HG02678 (cell line): ENCODE data around the gene GGACT.

Experiments used
- ATAC-seq: cut with Tn5 transposase; IDR thresholded peaks from one replicate; pipeline ENCODE4 v1.9.1; 2021; ENCODE audit warnings: mild to moderate bottlenecking, moderate library complexity; ENCODE audit not compliant: unreplicated experiment

The GGACT gene

DNA sequence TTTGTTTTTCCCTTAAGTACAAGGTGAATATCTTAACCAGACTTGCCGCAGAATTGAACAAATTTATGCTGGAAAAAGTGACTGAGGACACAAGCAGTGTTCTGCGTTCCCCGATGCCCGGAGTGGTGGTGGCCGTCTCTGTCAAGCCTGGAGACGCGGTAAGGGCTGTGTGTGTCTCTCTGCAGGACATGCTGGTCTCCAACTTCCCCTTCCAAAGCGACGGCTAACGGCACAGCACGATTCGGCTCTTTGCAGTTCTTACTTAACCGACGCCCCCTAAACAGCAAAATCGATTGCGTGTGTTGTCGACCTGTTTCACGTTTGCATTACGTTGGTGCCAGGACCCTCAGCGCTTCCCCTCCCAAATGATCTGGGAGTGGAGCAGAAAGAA, 73.2 kb downstream of the GGACT start:
- no peak for ATAC-seq

- ATAC-seq = peak; percentile 94
These were observed 73.7 kb downstream of the GGACT start for GRCh38 chr13:100514788-100515409.

- no peak for ATAC-seq
These were observed 74.5 kb downstream of the GGACT start for GRCh38 chr13:100513987-100514670.

DNA sequence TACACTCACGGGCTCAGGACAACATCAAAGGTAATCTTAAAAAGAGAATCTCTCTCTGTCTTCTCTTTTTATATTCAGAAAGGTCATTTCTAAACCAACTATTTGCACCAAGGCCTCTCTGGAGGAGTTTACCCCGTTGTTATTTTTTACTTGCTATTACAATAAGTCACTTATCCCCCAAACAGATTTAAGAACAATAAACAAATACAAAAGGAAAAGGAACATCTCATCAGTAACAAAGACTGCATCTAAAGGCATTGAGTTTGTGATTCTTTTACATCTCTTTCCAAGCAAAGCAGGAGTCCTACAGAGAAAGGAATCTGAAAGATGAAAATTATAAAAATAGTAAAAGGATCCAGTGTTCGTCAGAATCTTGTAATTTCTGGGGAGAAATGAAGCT, 75.4 kb downstream of the GGACT start:
- ATAC-seq = no peak

DNA sequence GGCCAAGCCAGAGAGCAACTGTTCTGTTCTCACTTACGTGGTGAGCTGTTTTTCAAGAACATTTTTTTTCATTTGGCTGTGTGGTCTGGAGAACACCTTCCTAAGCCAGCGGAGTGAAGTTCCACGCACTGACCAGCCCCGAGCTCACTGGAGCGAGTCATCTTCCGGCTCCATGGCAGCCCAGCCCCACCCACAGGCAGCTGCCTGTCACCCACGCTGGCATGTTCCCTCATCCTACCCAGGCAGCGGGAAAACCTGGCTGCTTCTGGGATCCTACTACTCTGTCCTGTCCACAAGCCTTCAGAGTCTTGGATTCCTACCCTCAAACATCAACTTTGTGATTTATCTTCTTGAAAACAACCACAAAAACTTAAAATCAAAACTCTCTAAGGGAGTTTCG, 76.2 kb downstream of the GGACT start:
- ATAC-seq = no peak

DNA sequence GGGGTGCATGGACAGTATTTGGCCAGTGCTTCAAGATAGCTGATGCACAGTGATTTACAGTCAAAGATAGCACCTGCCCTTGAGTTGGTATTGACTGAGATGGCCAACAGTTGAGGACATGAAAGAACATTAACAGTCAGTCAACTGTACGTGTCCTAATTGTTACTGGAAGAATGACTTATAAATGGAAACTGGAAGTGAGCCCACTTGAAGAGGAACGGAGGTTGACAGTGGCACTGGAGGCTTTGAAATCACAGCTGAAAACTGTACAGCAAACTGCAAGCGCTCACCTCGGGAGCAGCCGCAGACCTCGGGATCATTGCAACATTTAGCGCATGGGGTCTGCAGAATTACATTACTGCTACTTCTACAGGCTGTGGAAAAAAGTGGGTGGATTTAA, 77.1 kb downstream of the GGACT start:
- no peak for ATAC-seq

DNA sequence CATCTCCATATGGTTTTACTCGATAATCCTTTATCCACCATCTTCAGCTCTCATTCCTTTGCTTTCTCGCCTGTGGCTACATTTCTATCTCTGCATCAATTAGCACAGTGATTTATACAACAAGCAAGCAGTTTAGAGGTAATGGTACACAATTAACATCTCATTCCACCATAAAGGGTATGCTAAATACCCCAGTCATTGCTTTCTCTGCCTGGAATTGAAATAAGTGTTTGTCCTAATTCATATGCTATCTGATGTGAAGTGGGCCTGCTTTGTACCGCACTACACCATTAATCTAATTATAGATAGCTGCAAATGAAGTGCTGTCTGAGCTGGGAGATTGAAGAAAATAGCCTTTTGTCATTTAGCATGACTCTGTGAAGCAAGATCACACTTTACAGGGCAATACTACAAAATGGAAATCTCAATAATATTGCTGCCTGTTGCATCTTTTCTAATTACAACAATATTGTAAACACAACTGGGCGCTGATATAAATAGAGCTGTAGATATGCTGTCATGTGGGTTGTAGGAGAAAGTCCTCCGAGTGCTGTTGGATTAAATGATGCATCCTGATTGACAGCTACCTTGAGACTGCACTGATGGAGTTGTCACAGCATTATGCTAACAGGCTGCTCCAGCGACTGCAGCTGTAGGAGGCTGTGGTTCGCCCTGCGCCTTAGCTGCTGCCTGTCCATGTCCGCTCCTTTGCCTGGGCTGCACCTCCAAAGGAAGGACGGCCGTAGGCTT, 78.2 kb downstream of the GGACT start:
- no peak for ATAC-seq

- ATAC-seq = no peak
These were observed 79.6 kb downstream of the GGACT start for GRCh38 chr13:100508996-100509395.

DNA sequence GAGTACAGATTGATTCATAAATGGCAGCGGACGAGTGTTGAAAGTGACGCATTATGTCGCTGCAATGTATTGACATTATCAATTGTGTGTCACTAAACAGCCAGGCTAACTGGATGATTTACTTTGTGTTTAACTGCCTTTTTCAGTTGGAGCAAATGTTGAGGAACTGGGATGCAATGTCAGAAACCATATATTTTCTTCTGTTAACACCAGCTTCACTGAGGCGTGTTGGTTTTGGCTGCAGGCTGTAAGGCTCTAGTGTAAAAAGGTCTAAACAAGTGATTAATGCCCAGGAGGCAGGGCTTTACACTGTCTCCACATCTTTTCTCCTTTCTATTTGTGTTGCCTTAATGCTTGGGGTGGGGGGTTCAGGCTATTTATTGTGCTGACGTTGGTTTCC, 80.1 kb downstream of the GGACT start:
- ATAC-seq = no peak

DNA sequence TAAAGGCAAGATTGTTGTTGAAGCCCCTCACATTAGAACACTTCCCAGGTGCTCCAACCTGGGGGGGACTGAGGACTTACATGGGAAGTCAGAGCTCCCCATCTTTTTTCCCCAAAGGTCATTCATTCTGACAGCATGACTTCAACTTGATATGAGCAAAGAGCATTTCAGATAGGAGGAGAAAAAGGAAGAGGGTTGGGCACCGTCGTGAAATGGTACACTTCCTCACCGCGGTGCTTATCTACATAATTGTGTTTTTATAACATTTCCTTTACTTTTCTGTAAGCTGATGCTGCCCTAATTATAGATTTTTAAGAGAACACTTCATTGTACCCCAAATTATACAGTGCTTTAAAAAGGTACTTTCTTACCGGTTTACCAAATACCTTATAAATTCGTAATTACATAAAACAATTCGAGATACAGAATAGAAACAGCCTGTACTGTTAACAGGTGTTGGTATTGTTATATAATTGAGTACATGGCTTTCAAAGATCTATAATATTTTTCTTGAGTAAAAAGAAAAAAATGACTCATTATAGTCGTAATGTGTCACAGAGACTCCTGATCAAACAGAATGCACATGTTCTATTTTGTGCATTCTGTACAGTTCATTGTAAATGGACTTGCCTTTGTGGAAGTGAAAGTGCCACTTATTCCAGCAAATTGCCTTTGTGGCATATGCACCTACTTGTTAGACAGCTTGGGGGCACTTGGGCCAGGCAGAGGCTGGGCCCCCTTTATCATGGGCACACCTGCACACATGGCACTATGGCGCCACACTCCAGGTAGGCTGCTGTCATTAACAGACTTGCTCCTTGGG, 81.8 kb downstream of the GGACT start:
- ATAC-seq = peak; percentile 30

- peak; percentile 74 for ATAC-seq
These were observed 82.4 kb downstream of the GGACT start for GRCh38 chr13:100506154-100506553.

GRCh38 chr13:100503622-100504021, 85.0 kb downstream of the GGACT start:
- no peak for ATAC-seq

- no peak for ATAC-seq
These were observed 86.1 kb downstream of the GGACT start for GRCh38 chr13:100502446-100502845.

- ATAC-seq = no peak
These were observed 91.2 kb downstream of the GGACT start for GRCh38 chr13:100497389-100497788.

- no peak for ATAC-seq
These were observed 93.1 kb downstream of the GGACT start for GRCh38 chr13:100495455-100495854.

DNA sequence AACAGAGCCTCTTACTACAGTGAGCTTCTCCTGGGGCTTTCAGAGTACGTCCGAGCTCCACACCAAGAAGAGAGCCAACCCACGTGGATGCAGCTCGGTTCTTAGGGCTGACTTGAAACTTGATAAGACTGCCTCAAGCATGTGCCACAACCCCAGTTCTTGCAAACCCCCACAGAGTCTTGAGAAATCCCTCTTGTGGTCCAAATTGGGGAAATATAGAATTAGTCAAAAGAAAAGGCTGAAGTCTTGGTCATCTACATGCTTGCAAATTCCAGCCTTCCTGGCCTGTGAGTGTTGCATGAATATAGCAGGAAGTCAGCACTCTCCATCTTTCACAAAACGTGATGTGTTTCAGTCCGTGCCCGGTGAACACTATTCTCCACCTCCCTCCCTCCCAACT, 95.2 kb downstream of the GGACT start:
- no peak for ATAC-seq

GRCh38 chr13:100491164-100491842, 97.3 kb downstream of the GGACT start:
- no peak for ATAC-seq

- ATAC-seq = no peak
These were observed 97.9 kb downstream of the GGACT start for GRCh38 chr13:100490692-100491091.

DNA sequence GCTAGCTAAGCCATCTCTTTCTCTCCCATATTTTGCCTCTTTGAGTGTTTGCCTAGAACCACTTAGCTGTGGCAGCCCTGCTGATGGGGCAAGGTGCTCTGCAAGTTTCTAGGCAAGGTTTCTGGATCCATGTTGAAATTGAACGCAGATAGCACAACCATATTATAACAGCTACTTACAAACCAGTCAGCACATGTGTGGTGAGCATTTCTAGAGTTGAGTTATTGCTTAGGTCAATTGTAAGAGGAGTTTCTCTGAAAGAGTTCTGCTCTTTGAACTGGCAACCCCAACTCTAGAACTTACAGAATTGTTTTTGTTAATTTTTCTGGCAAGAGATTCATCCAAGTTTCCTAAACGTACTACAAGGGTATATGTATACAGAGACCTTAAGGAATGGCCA, 103.3 kb downstream of the GGACT start:
- ATAC-seq = no peak

DNA sequence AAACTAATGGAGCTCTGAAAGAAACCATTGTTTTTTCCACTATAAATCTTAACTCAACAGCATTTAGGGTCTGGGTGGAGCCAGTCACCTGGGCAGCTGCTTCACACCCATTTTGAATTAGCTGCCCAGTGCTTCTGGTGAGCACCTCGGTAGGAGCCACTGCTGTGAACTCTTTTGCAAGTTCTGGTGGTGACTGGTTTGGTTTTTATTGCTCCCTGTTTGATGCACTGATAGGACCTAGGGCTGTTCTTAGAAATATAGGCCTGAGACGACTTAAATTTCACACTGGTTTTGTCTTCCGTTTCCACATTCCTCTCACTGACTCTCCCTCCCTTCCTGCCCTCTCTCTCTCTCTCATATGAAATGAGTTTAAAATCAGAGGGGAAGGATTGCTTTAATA, 103.9 kb downstream of the GGACT start:
- ATAC-seq = no peak
